H1 (cell line): Measurements from ENCODE around the gene RFX5. TPM values are rescaled to one million over a fixed set of nuclear protein-coding genes. Genes with fewer than 3 reads are reported as not detected.

Source experiments
- CBX5 ChIP-seq: fragments of 300-800, 300-1000 bp; sonication (generic); IDR thresholded peaks from 2 replicates; pipeline ENCODE4 v1.7.1; 2016; ENCODE audit warnings: antibody characterized with exemption, low read length, low read depth
- CHD7 ChIP-seq: fragments of 300-600 bp; sonication (generic); IDR thresholded peaks from 2 replicates; pipeline ENCODE4 v1.7.1; 2012; ENCODE audit warnings: low read length, moderate library complexity, mild to moderate bottlenecking, inconsistent platforms; ENCODE audit not compliant: insufficient replicate concordance
- CTBP2 ChIP-seq: IDR thresholded peaks from 2 replicates; pipeline ENCODE4 v1.7.0; 2011; ENCODE audit warnings: borderline replicate concordance, mild to moderate bottlenecking, moderate library complexity, mixed read lengths, low read length; ENCODE audit not compliant: insufficient read depth, insufficient read length
- JUND ChIP-seq: IDR thresholded peaks from 2 replicates; pipeline ENCODE4 v1.6.1; 2011; ENCODE audit warnings: mild to moderate bottlenecking, improper control_type of control experiment, low read length
- PHF8 ChIP-seq: fragments of 200-600 bp; sonication (generic); conservative IDR thresholded peaks from 2 replicates; pipeline ENCODE4 v1.7.1; 2012; ENCODE audit warnings: low read depth, mild to moderate bottlenecking, inconsistent platforms, low read length, moderate library complexity
- POU5F1 ChIP-seq: IDR thresholded peaks from 2 replicates; pipeline ENCODE4 v1.6.1; 2011; ENCODE audit warnings: low read depth, mild to moderate bottlenecking, low read length, moderate library complexity
- RNF2 ChIP-seq: fragments of 200-900, 300-1000 bp; sonication (generic); IDR thresholded peaks from 2 replicates; pipeline ENCODE4 v1.7.1; 2016; ENCODE audit warnings: borderline replicate concordance, low read depth, mild to moderate bottlenecking, antibody characterized with exemption, low read length; ENCODE audit not compliant: poor library complexity, severe bottlenecking; ENCODE audit errors: missing control alignments
- SUZ12 ChIP-seq: fragments of 200-600 bp; sonication (generic); IDR thresholded peaks from 2 replicates; pipeline ENCODE4 v1.6.1; 2012; ENCODE audit warnings: mild to moderate bottlenecking, inconsistent platforms, low read length, moderate library complexity, mixed read lengths
- TAF1 ChIP-seq: IDR thresholded peaks from 2 replicates; pipeline ENCODE4 v1.6.1; 2011; ENCODE audit warnings: mild to moderate bottlenecking, low read depth, low read length
- ZNF274 ChIP-seq: IDR thresholded peaks from 2 replicates; pipeline ENCODE4 v1.7.0; 2012; ENCODE audit warnings: low read length, borderline replicate concordance; ENCODE audit errors: extremely low read depth
- polyA plus RNA-seq, 7 experiments: library from polyadenylated mRNA; depleted of rRNA in 3 of 7; stranded (reverse) in 5 of 7; unstranded in 2 of 7; fragments of >200 nt in 5 of 7; fragments of 200-250 nt in 2 of 7; gene quantifications; 1 replicate in 5 of 7; 2 replicates in 1 of 7; 4 replicates in 1 of 7; pipeline versions ENCODE4 v1.2.1 to v1.2.3, GENCODE V29; 2011 to 2013; ENCODE audit warnings: missing spikeins in 2 of 7, mixed read lengths in 2 of 7
- total RNA-seq: library from RNA; stranded (reverse); fragmentation: NEBNext Ultra II Directional; extraction: Animal tissue kit (Norgen Biotek cat#: 25700); gene quantifications from 2 replicates; pipeline ENCODE4 v1.2.1, GENCODE V29; 2021

RFX5 gene
- total and polyA plus RNA-seq, 2 of the 8 experiments (the other 6 are each of a cell fraction or from before 2014, with no cell fraction given): 27.8 to 59.7 TPM

- TF ChIP-seq CHD7: no peak
- TF ChIP-seq ZNF274: no peak
- no peak for TF ChIP-seq RNF2
- no peak for TF ChIP-seq PHF8
- no peak for TF ChIP-seq CBX5
- no peak for TF ChIP-seq POU5F1
- no peak for TF ChIP-seq SUZ12
- TF ChIP-seq JUND: no peak
- TF ChIP-seq CTBP2: no peak
- TF ChIP-seq TAF1: no peak
These were observed 34.6 kb downstream of the RFX5 start (continued) for GRCh38 chr1:151312411-151312810.
